HL-60 (cell line): ENCODE results near the gene TMEM204.

Experiments used
- DNase-seq, 2 experiments: peaks; one replicate each; pipeline ENCODE4 v3.0.0-alpha.2; 2010 to 2020; ENCODE audit warnings: low read depth in 1 of 2, low spot score in 1 of 2
- H3K27ac ChIP-seq: fragments of 250-450 bp; sonication (Bioruptor Pico); replicated peaks from 2 replicates; pipeline ENCODE4 v1.5.1; 2020; ENCODE audit warnings: mild to moderate bottlenecking, moderate library complexity
- H3K27me3 ChIP-seq: fragments of 250-450 bp; sonication (Bioruptor Pico); 2 replicates; pipeline ENCODE4 v1.5.1; 2021; ENCODE audit warnings: mild to moderate bottlenecking, moderate library complexity; ENCODE audit not compliant: insufficient read depth, poor library complexity, severe bottlenecking
- H3K4me3 ChIP-seq: replicated peaks from 2 replicates; pipeline ENCODE4 v1.5.1; 2011; ENCODE audit warnings: mild to moderate bottlenecking, control low read depth, low read length; ENCODE audit not compliant: insufficient read depth
- GABPA ChIP-seq: IDR thresholded peaks from 2 replicates; pipeline ENCODE4 v1.6.1; 2012; ENCODE audit warnings: low read depth
- POLR2AphosphoS5 ChIP-seq: IDR thresholded peaks from 2 replicates; pipeline ENCODE4 v1.6.1; 2012; ENCODE audit warnings: low read depth
- REST ChIP-seq: IDR thresholded peaks from 2 replicates; pipeline ENCODE4 v1.6.1; 2012; ENCODE audit warnings: low read depth; ENCODE audit not compliant: insufficient replicate concordance
- SPI1 ChIP-seq: IDR thresholded peaks from 2 replicates; pipeline ENCODE4 v1.6.1; 2012; ENCODE audit warnings: low read depth, mild to moderate bottlenecking, borderline replicate concordance
- TF ChIP-seq, protein P1 (sequence below): IDR thresholded peaks from one replicate; pipeline ENCODE4 v1.5.1; 2011; ENCODE audit warnings: low read length, control low read depth, inconsistent platforms; ENCODE audit not compliant: insufficient read depth

TMEM204 gene

DNA sequence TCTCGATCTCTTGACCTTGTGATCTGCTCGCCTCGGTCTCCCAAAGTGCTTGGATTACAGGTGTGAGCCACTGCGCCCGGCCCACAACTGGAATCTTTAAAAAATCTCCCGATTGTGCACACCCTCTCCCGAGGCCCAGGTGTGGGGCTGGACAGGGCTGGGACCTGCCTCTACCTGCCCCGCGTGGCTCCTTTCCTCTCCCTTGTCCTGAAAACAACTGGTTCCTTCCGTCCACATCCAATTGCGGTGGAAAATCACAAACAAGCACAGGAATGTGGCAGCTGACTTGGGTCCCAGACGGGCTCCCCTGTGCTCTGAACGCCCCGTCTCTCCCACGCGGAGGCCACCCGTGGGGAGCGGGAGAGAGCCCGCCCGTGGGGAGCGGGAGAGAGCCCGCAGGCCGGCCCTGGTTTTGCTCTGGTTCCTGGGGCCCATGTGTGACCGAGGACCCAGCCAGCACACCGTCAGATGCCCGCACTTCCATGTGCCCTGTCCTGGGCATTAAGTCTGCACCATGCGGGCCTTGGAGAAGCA lies 3.0 kb upstream of the TMEM204 start:
- Histone ChIP-seq H3K27me3 (no peaks in the 10 kb centered on the region), H3K4me3 (no peak overlapping the region), H3K27ac (no peak overlapping the region)
- DNase-seq: no peak
- TF ChIP-seq POLR2AphosphoS5: no peak
- no peak for TF ChIP-seq SPI1
- TF ChIP-seq, protein P1, sequence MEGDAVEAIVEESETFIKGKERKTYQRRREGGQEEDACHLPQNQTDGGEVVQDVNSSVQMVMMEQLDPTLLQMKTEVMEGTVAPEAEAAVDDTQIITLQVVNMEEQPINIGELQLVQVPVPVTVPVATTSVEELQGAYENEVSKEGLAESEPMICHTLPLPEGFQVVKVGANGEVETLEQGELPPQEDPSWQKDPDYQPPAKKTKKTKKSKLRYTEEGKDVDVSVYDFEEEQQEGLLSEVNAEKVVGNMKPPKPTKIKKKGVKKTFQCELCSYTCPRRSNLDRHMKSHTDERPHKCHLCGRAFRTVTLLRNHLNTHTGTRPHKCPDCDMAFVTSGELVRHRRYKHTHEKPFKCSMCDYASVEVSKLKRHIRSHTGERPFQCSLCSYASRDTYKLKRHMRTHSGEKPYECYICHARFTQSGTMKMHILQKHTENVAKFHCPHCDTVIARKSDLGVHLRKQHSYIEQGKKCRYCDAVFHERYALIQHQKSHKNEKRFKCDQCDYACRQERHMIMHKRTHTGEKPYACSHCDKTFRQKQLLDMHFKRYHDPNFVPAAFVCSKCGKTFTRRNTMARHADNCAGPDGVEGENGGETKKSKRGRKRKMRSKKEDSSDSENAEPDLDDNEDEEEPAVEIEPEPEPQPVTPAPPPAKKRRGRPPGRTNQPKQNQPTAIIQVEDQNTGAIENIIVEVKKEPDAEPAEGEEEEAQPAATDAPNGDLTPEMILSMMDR: no peak
- TF ChIP-seq GABPA: no peak
- TF ChIP-seq REST: no peak

- DNase-seq: no peak
- Histone ChIP-seq H3K27me3 (no peaks in the 10 kb centered on the region), H3K4me3 (no peak overlapping the region), H3K27ac (no peak overlapping the region)
- no peak for TF ChIP-seq GABPA
Observed at GRCh38 chr16:1530883-1531637, 2.4 kb upstream of the TMEM204 start.

DNA sequence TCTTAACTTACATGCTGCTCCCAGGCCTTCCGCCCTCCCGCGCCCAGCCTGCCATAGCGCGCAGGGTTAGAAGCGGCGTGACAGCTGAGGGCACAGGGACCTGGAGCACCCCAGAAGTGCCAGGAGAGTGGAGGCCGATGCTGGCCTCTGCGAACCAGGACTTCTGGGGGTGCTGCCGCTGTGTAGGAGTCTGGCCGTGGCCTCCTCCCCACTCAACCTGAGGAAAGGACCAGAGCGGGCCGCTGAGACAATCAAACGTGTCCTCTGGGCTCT lies 1.9 kb upstream of the TMEM204 start:
- Histone ChIP-seq H3K4me3 (no peak overlapping the region), H3K27ac (no peak overlapping the region), H3K27me3 (no peaks in the 10 kb centered on the region)
- no peak for DNase-seq
- TF ChIP-seq REST: no peak
- no peak for TF ChIP-seq GABPA
- TF ChIP-seq SPI1: no peak
- TF ChIP-seq, protein P1: no peak
- no peak for TF ChIP-seq POLR2AphosphoS5

GRCh38 chr16:1532081-1532760 lies 1.2 kb upstream of the TMEM204 start:
- Histone ChIP-seq H3K4me3 (no peak overlapping the region), H3K27me3 (no peaks in the 10 kb centered on the region), H3K27ac (no peak overlapping the region)
- TF ChIP-seq REST: no peak
- TF ChIP-seq, protein P1: no peak
- TF ChIP-seq SPI1: no peak
- no peak for TF ChIP-seq POLR2AphosphoS5
- TF ChIP-seq GABPA: no peak
- no peak for DNase-seq
